CD14-positive monocyte (primary cell): ENCODE results near the gene NELFA. TPM values are rescaled to one million over a fixed set of nuclear protein-coding genes. Genes with fewer than 3 reads are reported as not detected.

ENCODE experiments used
- DNase-seq, 3 donors: peaks; one replicate each; pipeline ENCODE4 v3.0.0-alpha.2; 2011 to 2022
- H2AFZ ChIP-seq: 2 replicates; pipeline ENCODE4 v1.6.0; 2012; ENCODE audit warnings: mild to moderate bottlenecking, low read depth, low read length, inconsistent platforms; ENCODE audit not compliant: insufficient read depth, poor library complexity, severe bottlenecking
- H3K27ac ChIP-seq, 2 donors: 1 replicate in 1 of 2; 2 replicates in 1 of 2; pipeline ENCODE4 v1.5.1; 2012 to 2013; ENCODE audit warnings: low read length in 2 of 2, control low read depth in 1 of 2, inconsistent platforms in 1 of 2, low read depth in 1 of 2, mild to moderate bottlenecking in 1 of 2
- H3K27me3 ChIP-seq, 2 donors: one replicate each; pipeline versions ENCODE4 v1.6.0 to v1.6.1; 2011 to 2013; ENCODE audit warnings: low read length in 2 of 2; ENCODE audit not compliant: control insufficient read depth in 2 of 2, insufficient read depth in 2 of 2
- H3K36me3 ChIP-seq, 2 donors: replicated peaks in 1 of 2; 1 replicate in 1 of 2; 2 replicates in 1 of 2; pipeline versions ENCODE4 v1.5.1 to v1.6.1; 2012 to 2013; ENCODE audit warnings: low read length in 2 of 2, control low read depth in 1 of 2, inconsistent platforms in 1 of 2, mild to moderate bottlenecking in 1 of 2; ENCODE audit not compliant: insufficient read depth in 2 of 2, control insufficient read depth in 1 of 2
- H3K4me1 ChIP-seq, 2 donors: 1 replicate in 1 of 2; 2 replicates in 1 of 2; pipeline versions ENCODE4 v1.5.1 to v1.6.1; 2012 to 2013; ENCODE audit warnings: low read length in 2 of 2, control low read depth in 1 of 2, inconsistent platforms in 1 of 2, mild to moderate bottlenecking in 1 of 2, moderate library complexity in 1 of 2; ENCODE audit not compliant: insufficient read depth in 2 of 2, control insufficient read depth in 1 of 2
- H3K4me2 ChIP-seq: replicated peaks from 2 replicates; pipeline ENCODE3; 2012; ENCODE audit warnings: low read length, moderate library complexity, mild to moderate bottlenecking; ENCODE audit not compliant: poor library complexity, severe bottlenecking; ENCODE audit errors: extremely low read depth
- H3K4me3 ChIP-seq, 3 experiments: fragments of 200-600 bp in 1 of 3; sonication (generic) in 1 of 3; replicated peaks in 1 of 3; 1 replicate in 2 of 3; 2 replicates in 1 of 3; pipeline ENCODE4 v1.5.1; 2011 to 2013; ENCODE audit warnings: low read length in 3 of 3, mild to moderate bottlenecking in 3 of 3, control low read depth in 2 of 3, low read depth in 2 of 3, inconsistent platforms in 1 of 3, moderate library complexity in 1 of 3
- H3K79me2 ChIP-seq: 2 replicates; pipeline ENCODE4 v1.6.0; 2012; ENCODE audit warnings: mild to moderate bottlenecking, control low read depth, inconsistent platforms, low read length, moderate library complexity; ENCODE audit not compliant: insufficient read depth
- H3K9ac ChIP-seq: 2 replicates; pipeline ENCODE4 v1.6.0; 2017; ENCODE audit warnings: low read length, mild to moderate bottlenecking; ENCODE audit not compliant: insufficient read depth, poor library complexity, severe bottlenecking
- H3K9me3 ChIP-seq, 2 donors: replicated peaks in 1 of 2; 1 replicate in 1 of 2; 2 replicates in 1 of 2; pipeline versions ENCODE4 v1.5.1 to v1.6.1; 2012 to 2013; ENCODE audit warnings: low read length in 2 of 2, control low read depth in 1 of 2; ENCODE audit not compliant: control insufficient read depth in 1 of 2, insufficient read depth in 1 of 2
- H4K20me1 ChIP-seq: 2 replicates; pipeline ENCODE4 v1.6.0; 2012; ENCODE audit warnings: mild to moderate bottlenecking, low read length, control low read depth, moderate library complexity; ENCODE audit not compliant: insufficient read depth
- H3K27ac Mint-ChIP-seq, 7 donors: one replicate each; pipeline ENCODE4 v1.8.0; 2020; ENCODE audit warnings: mild to moderate bottlenecking in 7 of 7, mixed read lengths in 7 of 7, moderate library complexity in 6 of 7, inconsistent platforms in 2 of 7
- H3K27me3 Mint-ChIP-seq, 3 donors: one replicate each; pipeline ENCODE4 v1.8.0; 2021 to 2022; ENCODE audit warnings: low read depth in 3 of 3, mild to moderate bottlenecking in 3 of 3, mixed read lengths in 3 of 3, moderate library complexity in 3 of 3, inconsistent platforms in 1 of 3
- H3K36me3 Mint-ChIP-seq, 2 donors: one replicate each; pipeline ENCODE4 v1.8.0; 2020; ENCODE audit warnings: mixed read lengths in 2 of 2, inconsistent platforms in 1 of 2, mild to moderate bottlenecking in 1 of 2
- H3K4me1 Mint-ChIP-seq: one replicate; pipeline ENCODE4 v1.8.0; 2020; ENCODE audit warnings: mild to moderate bottlenecking, mixed read lengths
- H3K4me3 Mint-ChIP-seq, 2 donors: one replicate each; pipeline ENCODE4 v1.8.0; 2020; ENCODE audit warnings: mild to moderate bottlenecking in 2 of 2, mixed read lengths in 2 of 2, moderate library complexity in 1 of 2
- H3K9me3 Mint-ChIP-seq, 7 donors: one replicate each; pipeline ENCODE4 v1.8.0; 2020 to 2022; ENCODE audit warnings: mixed read lengths in 7 of 7, mild to moderate bottlenecking in 6 of 7, moderate library complexity in 6 of 7, inconsistent platforms in 2 of 7
- WGBS: methylation state at CpG from one replicate; pipeline ENCODE4 v1.1.5; 2013; ENCODE audit warnings: missing lambda C conversion rate; ENCODE audit not compliant: insufficient coverage; 5-methylcytosine and 5-hydroxymethylcytosine counted together
- intact Hi-C, 2 donors: fragments of 100-400 bp; cut with micrococcal nuclease; formaldehyde crosslinking; loops; one replicate each; pipeline versions ENCODE4 v1.15.0 to v1.15.1; 2023
- polyA plus RNA-seq, 3 donors: library from polyadenylated mRNA; depleted of rRNA in 1 of 3; unstranded in 2 of 3; stranded (reverse) in 1 of 3; fragments of 300-500 nt in 2 of 3; fragments of >200 nt in 1 of 3; fragmentation: Illumina TruSeq in 2 of 3; gene quantifications; 1 replicate in 2 of 3; 2 replicates in 1 of 3; pipeline ENCODE4 v1.2.3, GENCODE V29; 2012 to 2021
- TF ChIP-seq, protein P1 (sequence below): fragments of 200-600 bp; IDR thresholded peaks from one replicate; pipeline ENCODE4 v1.8.0; 2022; ENCODE audit warnings: antibody characterized with exemption, mild to moderate bottlenecking

The NELFA gene
- polyA plus RNA-seq, 3 donors: 10.0 to 22.1 (median 10.5) TPM

DNA sequence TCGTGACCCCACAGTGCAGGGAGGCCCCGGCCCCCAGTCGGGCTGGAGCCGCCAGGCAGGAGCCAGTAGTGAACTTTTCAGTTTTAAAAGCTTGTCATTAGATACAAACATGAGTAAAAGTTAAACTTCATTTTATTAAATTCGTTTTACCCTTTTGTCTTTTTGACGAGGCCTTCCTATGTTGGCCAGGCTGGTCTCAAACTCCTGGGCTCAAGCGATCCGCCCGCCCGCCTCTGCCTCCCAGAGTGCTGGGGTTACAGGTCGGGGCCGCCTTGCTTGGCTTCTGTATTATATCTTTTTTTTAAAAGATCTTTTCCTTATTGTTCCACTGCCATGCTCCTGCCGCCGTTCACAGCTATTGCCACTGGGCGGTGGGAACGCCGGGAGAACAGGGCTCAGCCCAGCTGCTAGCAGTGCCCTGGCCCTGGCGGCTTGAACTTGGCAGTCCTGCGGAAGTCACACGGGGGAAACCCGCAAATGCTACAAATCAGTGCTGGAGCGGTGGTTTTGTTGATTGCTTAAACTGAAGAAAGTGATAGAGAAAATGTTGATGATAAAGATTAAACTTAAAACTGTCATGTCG lies 968 bp upstream of the NELFA start:
- Histone ChIP-seq H4K20me1 (peaks cover 8% of the 10 kb centered on the region), H3K9ac (peak overlapping the region; percentile 94), H3K27ac (peak overlapping the region; percentile 89 to 98), H3K4me3 (peak overlapping the region; percentile 63 to 95 (median 93)), H3K36me3 (peaks cover 7 to 17% of the 10 kb centered on the region in 2 donors), H3K9me3 (no peaks in the 10 kb centered on the region), H2AFZ (peak overlapping the region; percentile 97), H3K79me2 (peaks cover 40% of the 10 kb centered on the region), H3K27me3 (peaks cover 0 to 2% of the 10 kb centered on the region in 2 donors), H3K4me2 (peak overlapping the region; percentile 97), H3K4me1 (peaks cover 38 to 44% of the 10 kb centered on the region in 2 donors)
- H3K27ac Mint-ChIP-seq: peak overlapping the region; percentile 89 to 94 (median 93)
- H3K4me3 Mint-ChIP-seq: peak overlapping the region; percentile 86 to 90
- peaks cover 41% of the 10 kb centered on the region for H3K4me1 Mint-ChIP-seq
- TF ChIP-seq, protein P1, sequence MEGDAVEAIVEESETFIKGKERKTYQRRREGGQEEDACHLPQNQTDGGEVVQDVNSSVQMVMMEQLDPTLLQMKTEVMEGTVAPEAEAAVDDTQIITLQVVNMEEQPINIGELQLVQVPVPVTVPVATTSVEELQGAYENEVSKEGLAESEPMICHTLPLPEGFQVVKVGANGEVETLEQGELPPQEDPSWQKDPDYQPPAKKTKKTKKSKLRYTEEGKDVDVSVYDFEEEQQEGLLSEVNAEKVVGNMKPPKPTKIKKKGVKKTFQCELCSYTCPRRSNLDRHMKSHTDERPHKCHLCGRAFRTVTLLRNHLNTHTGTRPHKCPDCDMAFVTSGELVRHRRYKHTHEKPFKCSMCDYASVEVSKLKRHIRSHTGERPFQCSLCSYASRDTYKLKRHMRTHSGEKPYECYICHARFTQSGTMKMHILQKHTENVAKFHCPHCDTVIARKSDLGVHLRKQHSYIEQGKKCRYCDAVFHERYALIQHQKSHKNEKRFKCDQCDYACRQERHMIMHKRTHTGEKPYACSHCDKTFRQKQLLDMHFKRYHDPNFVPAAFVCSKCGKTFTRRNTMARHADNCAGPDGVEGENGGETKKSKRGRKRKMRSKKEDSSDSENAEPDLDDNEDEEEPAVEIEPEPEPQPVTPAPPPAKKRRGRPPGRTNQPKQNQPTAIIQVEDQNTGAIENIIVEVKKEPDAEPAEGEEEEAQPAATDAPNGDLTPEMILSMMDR: no peak
- intact Hi-C loops: loop anchor here (2.0 to 10.0 kb wide), 6 partner anchors 31 to 665 kb away; partner anchors contain the start of genes MXD4 (in 1 of the 2), NSD2 (in 1 of the 2), TACC3 (in 1 of the 2) and TMEM129 (in 1 of the 2)
- 0% methylated on average over 6 of the region's 23 CpGs for whole genome bisulfite sequencing
- peaks cover 5 to 14% (median 9%) of the 10 kb centered on the region in 3 donors for H3K27me3 Mint-ChIP-seq
- peaks cover 0 to 1% (median 0%) of the 10 kb centered on the region in 7 donors for H3K9me3 Mint-ChIP-seq
- peak; percentile 74 to 89 (median 79) for DNase-seq
- peaks cover 13 to 23% of the 10 kb centered on the region in 2 donors for H3K36me3 Mint-ChIP-seq

- H3K79me2 ChIP-seq: peaks cover 50% of the 10 kb centered on the region
- peaks cover 41% of the 10 kb centered on the region for H3K4me1 Mint-ChIP-seq
- WGBS: 0% methylated on average over 27 of the region's 27 CpGs
Measured at GRCh38 chr4:2008671-2008920, 178 bp downstream of the NELFA start.

More at GRCh38 chr4:2008671-2008920, 178 bp downstream of the NELFA start:
- H3K9me3 ChIP-seq: no peaks in the 10 kb centered on the region
- peak overlapping the region; percentile 97 for H3K4me2 ChIP-seq
- H3K4me3 ChIP-seq: peak overlapping the region; percentile 63 to 95 (median 93)
- H3K27me3 ChIP-seq: no peaks in the 10 kb centered on the region
- peak overlapping the region; percentile 94 for H3K9ac ChIP-seq
- DNase-seq: no peak
- peak overlapping the region; percentile 89 to 98 for H3K27ac ChIP-seq
- H2AFZ ChIP-seq: peak overlapping the region; percentile 97
- TF ChIP-seq, protein P1: no peak
- peaks cover 19% of the 10 kb centered on the region for H4K20me1 ChIP-seq
- H3K4me1 ChIP-seq: peaks cover 38 to 44% of the 10 kb centered on the region in 2 donors
- peaks cover 11 to 27% of the 10 kb centered on the region in 2 donors for H3K36me3 ChIP-seq
- H3K9me3 Mint-ChIP-seq: peaks cover 0 to 4% (median 0%) of the 10 kb centered on the region in 7 donors
- H3K36me3 Mint-ChIP-seq: peaks cover 16 to 30% of the 10 kb centered on the region in 2 donors
- H3K27ac Mint-ChIP-seq: peak overlapping the region; percentile 80 to 94 (median 91)
- peak overlapping the region; percentile 86 to 90 for H3K4me3 Mint-ChIP-seq
- intact Hi-C loops: loop anchor here (5.0 to 10.0 kb wide), 4 partner anchors 34 to 664 kb away; partner anchors contain the start of genes MXD4 (in 1 of the 2), NSD2 (in 1 of the 2) and UVSSA (in 1 of the 2)
- peaks cover 1 to 7% (median 3%) of the 10 kb centered on the region in 3 donors for H3K27me3 Mint-ChIP-seq
